Tongue (tissue), 2 donors: ENCODE measurements around the gene IGF1R. TPM values are rescaled to one million over a fixed set of nuclear protein-coding genes. Genes with fewer than 3 reads are reported as not detected.

Source experiments
- DNase-seq: peaks from one replicate; pipeline ENCODE4 v3.0.0-alpha.2; 2015
- total RNA-seq: library from RNA; depleted of rRNA; stranded (reverse); fragments of >200 nt; gene quantifications from one replicate; pipeline ENCODE4 v1.2.3, GENCODE V29; 2014

The IGF1R gene
- total RNA-seq, 1 donor from 2014 or later = 67.6 TPM

- peak; percentile 32 for DNase-seq
Observed at GRCh38 chr15:98671060-98672008, 23.0 kb downstream of the IGF1R start.

DNA sequence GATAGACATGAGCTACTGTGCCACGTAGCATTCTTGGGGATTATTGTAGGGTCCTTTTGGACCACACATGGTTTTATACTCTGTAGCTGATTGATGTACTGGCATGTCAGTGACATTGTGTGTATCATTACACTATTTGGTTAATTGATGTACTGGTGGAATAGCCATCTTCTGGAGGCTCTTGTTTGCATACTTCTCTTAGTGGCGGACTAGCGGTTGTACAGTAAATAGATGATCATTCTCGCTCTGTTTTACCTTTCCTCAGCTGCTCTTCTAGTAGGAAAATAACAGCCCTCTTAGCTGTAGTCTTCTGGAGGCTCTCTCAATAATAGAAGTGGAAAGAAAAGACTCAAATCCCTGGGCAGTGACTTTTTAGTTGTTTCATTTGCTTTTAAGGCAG lies 24.8 kb downstream of the IGF1R start:
- no peak for DNase-seq

DNA sequence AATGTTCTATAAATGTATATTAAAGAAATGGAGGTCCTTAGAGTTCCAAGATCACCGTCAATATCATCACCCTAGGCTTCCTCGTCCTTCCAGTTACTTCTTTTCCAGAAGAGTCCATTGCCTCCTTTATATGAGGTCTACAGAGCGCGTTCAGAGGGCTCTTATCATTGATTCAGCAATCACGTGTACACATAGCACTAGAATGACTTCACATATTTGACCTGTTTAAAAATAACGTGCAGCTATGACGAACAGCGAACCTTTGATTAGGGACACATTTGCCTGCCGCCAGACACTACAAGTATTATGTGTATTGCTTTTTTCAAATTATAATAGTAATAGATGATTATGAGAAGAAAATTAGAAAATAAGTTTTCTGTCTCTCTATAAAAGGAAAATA lies 26.0 kb downstream of the IGF1R start:
- DNase-seq = no peak

GRCh38 chr15:98676586-98677270 lies 28.4 kb downstream of the IGF1R start:
- DNase-seq = no peak

DNA sequence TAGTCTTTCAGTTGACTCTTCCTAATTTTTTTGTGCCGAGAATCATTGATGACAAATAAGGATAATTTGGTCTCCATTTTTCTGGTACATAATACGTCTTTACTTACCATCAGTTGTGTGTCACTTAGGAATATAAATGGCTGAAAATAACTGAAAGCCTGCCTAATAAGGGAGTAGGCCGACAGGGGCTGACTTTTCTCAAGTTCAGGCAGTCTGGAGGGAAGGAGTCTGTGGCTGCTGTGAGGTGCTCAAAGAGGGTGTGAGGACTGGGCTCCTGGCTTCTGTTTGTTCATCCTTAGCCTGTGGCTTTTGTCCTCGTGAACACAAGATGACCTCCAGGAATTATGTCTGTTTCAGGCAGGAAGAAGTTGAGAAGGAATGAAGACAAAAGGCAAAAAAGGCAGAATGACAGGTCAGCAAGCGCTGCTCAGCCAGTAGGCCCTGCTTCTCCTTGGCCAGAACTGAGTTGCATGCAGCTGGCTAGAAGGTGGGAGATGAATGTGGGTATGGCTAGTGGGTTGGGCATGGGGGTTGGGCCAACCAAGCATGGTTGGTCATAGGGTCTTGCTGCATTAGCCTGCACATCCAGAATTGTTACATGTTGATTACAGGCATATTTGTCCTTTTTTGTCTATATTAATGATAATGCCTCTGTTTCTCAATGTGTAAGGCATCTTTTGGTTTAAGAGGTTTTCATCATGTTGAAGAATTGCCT lies 29.2 kb downstream of the IGF1R start:
- DNase-seq = no peak

DNA sequence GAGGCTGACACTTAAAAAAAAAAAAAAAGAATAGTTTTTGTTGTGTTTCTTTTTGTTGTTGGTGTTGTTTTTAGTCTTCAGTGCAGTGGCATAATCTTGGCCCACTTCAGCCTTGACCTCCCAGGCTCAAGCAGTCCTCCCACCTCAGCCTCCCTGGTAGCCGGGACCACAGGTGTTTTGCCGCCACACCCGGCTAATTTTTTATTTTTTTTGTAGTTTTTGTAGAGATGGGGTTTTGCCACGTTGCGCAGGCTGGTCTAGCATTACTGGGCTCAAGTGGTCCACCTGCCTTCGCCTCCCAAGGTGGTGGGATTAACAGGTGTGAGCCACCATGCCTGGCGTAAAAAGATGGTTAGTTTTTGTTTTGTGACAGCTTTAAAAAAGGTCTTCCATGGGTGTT lies 30.1 kb downstream of the IGF1R start:
- DNase-seq = no peak

DNA sequence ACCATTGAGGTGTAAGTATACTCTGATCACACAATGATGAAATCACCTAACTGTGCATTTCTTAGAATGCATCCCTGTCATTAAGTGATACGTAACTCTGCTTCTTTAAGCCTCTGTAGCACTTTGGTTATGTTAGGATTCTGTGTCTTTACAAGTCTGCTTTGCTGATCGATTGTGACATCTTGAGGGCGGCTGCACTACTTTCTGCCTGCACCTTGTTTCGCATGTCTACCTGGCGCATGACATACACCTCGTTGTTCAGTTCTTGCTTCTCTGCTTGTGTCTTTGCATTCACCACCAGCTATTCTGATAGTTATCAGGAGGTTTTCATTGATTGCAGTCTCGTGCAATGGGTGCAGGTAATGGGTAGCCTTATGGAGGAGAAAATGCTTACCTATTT lies 32.7 kb downstream of the IGF1R start:
- DNase-seq = no peak

DNA sequence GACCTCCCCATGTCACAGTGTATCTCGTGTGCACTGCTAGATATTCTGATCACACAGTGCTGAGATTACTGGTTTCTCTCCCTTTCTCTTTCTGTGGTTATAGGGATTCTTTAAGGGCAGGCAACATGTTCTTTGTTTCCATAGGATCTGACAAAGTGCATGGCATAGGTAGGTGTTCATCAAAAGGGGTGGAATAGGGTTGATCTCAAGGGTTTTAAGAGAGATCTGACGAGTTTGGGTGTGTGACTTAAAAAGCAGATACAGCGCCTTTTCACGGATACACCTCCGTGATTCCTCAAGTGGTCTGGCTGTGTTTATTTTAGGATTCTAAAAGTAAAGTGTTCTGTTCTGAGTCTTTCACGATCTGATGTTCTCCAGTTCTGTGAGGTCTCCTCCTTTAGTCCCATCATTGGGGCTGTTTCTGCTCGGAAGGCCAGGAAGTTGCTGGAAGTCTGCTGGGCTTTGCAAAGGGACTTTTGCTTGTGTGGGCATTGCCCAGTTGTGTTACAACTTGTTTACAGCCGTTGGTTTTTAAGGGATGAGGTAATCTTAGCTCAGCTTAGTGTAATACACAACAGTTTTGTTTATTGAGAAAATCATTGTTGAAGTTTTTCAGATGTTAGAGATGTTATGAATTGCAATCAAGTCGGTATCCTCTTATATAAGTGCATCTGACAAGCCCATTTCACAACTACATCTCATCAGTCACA lies 34.8 kb downstream of the IGF1R start:
- peak; percentile 49 for DNase-seq

DNA sequence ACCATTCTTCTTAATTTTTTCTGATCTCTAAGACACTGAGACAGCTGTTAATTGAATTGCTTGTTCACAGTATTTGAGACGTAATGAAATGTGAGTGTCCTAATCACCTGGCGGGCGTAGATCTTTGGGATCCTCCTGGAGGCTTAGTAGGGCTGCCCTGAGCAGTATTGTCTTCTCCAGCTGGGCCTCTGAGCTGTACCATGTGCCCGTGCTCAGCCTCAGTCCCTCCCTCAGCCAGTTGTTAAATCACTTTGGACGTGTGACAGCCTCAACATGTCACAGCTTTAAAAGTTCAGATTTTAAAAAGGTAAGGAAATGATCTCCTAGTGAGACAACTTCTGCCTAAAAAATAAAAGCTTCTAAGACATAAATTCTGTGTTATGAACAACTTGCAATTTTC lies 35.5 kb downstream of the IGF1R start:
- peak; percentile 49 for DNase-seq

- no peak for DNase-seq
Observed at GRCh38 chr15:98684436-98684835, 36.1 kb downstream of the IGF1R start.

GRCh38 chr15:98684995-98685525 lies 36.7 kb downstream of the IGF1R start:
- no peak for DNase-seq

- DNase-seq = no peak
Observed at GRCh38 chr15:98686983-98687382, 38.6 kb downstream of the IGF1R start.

- DNase-seq = no peak
Observed at GRCh38 chr15:98689431-98689861, 41.1 kb downstream of the IGF1R start.

DNA sequence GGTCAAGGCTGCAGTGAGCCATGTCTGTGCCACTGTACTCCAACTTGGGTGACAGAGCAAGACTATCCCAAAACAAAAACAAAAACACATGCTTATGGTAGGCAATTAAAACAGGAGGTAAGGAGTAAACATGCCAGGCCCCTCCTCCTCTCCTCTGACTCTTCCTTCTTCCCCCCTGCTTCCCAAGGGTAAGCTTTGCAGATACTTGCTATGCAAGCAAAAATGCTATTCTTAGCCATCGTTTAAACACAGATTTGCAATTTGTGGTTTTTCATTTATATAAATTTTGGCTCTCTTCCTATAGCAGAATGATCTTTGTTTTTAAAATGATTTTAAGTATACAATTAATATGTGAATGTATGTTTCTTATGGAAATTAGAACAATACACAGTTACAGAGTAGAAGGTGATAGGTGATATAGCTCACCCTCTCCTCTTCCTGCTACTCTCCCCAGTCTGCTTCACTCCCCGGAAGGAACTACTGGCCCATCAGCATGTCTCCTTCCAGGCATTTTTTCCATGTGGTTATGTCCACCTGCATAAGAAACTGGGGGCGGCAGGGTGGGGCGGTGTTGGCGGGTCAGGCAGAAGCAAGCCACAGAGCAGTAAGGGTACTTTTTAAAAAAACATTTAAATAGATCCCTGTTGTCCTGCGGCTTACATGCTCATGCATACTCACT lies 42.1 kb downstream of the IGF1R start:
- no peak for DNase-seq

DNA sequence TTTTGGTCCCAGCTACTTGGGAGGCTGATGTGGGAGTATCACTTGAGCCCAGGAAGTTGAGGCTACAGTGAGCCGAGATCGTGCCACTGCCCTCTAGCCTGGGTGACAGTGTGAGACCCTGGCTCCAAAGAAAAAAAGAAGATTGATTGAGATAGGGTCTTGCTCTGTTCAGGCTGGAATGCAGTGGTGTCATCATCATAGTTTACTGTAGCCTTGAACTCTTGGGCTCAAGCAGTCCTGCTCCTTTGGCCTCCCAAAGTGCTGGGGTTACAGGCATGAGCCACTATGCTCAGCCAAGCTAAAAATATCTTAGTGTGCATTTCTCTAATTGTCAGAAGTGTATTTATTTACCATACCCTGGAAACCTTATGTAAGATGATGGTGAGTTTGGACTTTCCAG lies 43.9 kb downstream of the IGF1R start:
- no peak for DNase-seq

DNA sequence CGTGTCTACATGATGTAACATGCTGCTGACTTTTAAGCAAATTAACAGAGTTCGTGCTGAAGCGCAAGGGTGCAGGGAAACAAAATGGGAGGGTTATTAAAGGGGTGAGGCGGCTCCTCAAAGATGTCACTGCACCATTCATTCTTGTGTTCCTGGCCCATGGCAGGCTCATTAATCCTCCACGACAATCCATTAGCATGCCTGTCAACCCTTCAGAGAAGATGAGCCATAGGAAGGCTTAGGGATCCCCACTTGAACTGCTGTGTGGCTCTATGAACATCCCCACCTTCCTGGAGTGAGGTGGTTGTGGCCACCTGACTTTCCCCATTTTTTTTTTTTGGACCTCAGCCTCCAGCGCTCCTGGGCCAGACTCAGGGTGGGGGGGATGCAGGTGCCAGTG lies 45.8 kb downstream of the IGF1R start:
- DNase-seq = no peak

DNA sequence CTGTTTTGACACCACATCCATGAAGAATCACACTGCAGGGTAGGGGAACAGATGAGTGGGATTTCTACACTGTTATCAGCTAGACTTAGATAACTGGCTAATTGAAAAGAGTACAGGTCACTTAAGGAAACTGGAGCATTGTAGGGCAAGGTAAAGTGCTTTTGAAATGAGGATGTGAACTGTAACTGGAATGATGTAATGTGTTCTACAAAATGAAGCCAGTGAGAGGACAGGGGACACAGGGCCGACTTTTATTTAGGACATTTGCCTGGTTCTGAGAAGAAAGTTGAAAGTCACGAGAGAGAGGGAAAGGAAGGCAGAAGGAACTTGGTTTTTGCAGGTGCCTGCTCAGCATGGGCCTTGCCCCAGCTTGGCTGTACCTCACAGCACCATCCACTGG lies 50.5 kb downstream of the IGF1R start:
- no peak for DNase-seq

GRCh38 chr15:98699591-98700424 lies 51.5 kb downstream of the IGF1R start:
- no peak for DNase-seq

GRCh38 chr15:98700519-98700918 lies 52.2 kb downstream of the IGF1R start:
- DNase-seq = peak; percentile 62

DNA sequence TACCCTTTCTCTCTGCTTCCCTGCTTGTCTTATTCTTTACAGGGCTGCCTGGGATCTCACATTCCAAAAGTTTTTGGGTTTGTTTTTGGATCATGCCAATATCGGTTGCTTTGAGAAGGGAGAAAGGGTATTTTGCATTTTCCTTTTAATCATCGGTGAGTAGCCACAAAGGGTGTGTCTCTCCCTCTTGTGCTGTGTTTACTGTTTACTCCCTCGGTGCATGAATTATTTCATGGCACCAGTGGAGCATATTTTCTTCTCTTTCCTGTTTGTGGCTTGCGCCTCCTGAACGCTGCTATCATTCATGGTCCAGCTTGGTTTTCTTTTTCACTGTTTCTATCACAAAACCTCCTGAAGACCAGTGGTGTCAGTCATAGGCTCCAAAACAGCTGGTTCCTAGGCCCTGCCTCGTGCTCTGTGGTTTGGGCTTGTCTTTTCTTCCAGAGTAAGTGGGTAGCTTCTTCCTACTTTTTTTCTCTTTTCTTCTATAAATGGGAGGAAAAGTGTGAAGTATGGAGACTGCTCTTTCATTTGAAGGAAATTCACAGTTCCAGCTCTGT lies 54.9 kb downstream of the IGF1R start:
- DNase-seq = no peak
